Stimulated activated CD8-positive, alpha-beta memory T cell treated with anti-CD3 and anti-CD28 coated beads, Interleukin-7, amount 100 ng/mL, for 4 hours (primary cell): Measurements from ENCODE around the gene COL18A1.

Experiments used
- DNase-seq, 2 donors: peaks; one replicate each; pipeline ENCODE4 v3.0.0-alpha.2; 2020; ENCODE audit warnings: low read depth in 2 of 2

COL18A1 gene

GRCh38 chr21:45401916-45402900 lies 2.8 kb upstream of the COL18A1 start:
- DNase-seq, result no peak

GRCh38 chr21:45403133-45403824 lies 1.7 kb upstream of the COL18A1 start:
- DNase-seq, result no peak

- DNase-seq, result no peak
These were observed 888 bp upstream of the COL18A1 start for GRCh38 chr21:45403825-45404729.

- DNase-seq, result no peak
These were observed 380 bp downstream of the COL18A1 start for GRCh38 chr21:45405271-45405818.

GRCh38 chr21:45405819-45406762 lies 1.1 kb downstream of the COL18A1 start:
- DNase-seq, result peak in 1 of 2 donors; percentile 7

GRCh38 chr21:45406801-45407628 lies 2.0 kb downstream of the COL18A1 start:
- no peak for DNase-seq

- no peak for DNase-seq
These were observed 2.8 kb downstream of the COL18A1 start for GRCh38 chr21:45407629-45408247.

- DNase-seq, result no peak
These were observed 3.4 kb downstream of the COL18A1 start for GRCh38 chr21:45408271-45408791.

- DNase-seq, result no peak
These were observed 3.9 kb downstream of the COL18A1 start for GRCh38 chr21:45408801-45409261.

- DNase-seq, result no peak
These were observed 4.6 kb downstream of the COL18A1 start for GRCh38 chr21:45409466-45410150.

GRCh38 chr21:45410151-45410864 lies 5.3 kb downstream of the COL18A1 start:
- no peak for DNase-seq

- no peak for DNase-seq
These were observed 6.2 kb downstream of the COL18A1 start for GRCh38 chr21:45410865-45411809.

- no peak for DNase-seq
These were observed 6.8 kb downstream of the COL18A1 start for GRCh38 chr21:45411810-45412206.

GRCh38 chr21:45412491-45412890 lies 7.5 kb downstream of the COL18A1 start:
- DNase-seq, result no peak

GRCh38 chr21:45412909-45413611 lies 8.1 kb downstream of the COL18A1 start:
- DNase-seq, result no peak

- no peak for DNase-seq
These were observed 9.0 kb downstream of the COL18A1 start for GRCh38 chr21:45413922-45414321.
